D721Med (cell line): Measurements from ENCODE around the gene NATD1.

Source experiments
- DNase-seq: peaks from one replicate; pipeline ENCODE4 v3.0.0; 2011; ENCODE audit warnings: low spot score; ENCODE audit not compliant: insufficient read length
- FAIRE-seq: peaks from 2 replicates; lab custom pipeline; 2011; peaks lifted over from hg19 to GRCh38; lab: Jason Lieb, UNC
- CTCF ChIP-seq: IDR thresholded peaks from 2 replicates; pipeline ENCODE4 v1.5.1; 2012; ENCODE audit warnings: mild to moderate bottlenecking, control low read depth; ENCODE audit not compliant: insufficient read depth; ENCODE audit errors: missing control alignments

NATD1 gene

GRCh38 chr17:21189361-21189760 lies 63.8 kb downstream of the NATD1 start:
- no peak for DNase-seq
- TF ChIP-seq CTCF: no peak
- no peak for FAIRE-seq
